Ovary (tissue), 9 donors: Measurements from ENCODE around the gene TMEM143. TPM values are rescaled to one million over a fixed set of nuclear protein-coding genes. Genes with fewer than 3 reads are reported as not detected.
A peak's percentile ranks its signal among the peaks of the same experiment; 100 is the strongest.

ENCODE experiments used
- DNase-seq, 5 donors: peaks; one replicate each; pipeline ENCODE4 v3.0.0-alpha.2; 2019 to 2020
- H3K27ac ChIP-seq, 2 donors: fragments of 200-600 bp; one replicate each; pipeline versions ENCODE4 v1.5.1 to v1.8.0; 2019 to 2022
- H3K27me3 ChIP-seq: fragments of 200-600 bp; one replicate; pipeline ENCODE4 v1.8.0; 2022
- H3K36me3 ChIP-seq: fragments of 200-600 bp; sonication (generic); one replicate; pipeline ENCODE4 v1.5.1; 2019
- H3K4me1 ChIP-seq: one replicate; pipeline ENCODE4 v1.8.1; 2013; ENCODE audit warnings: mild to moderate bottlenecking, moderate library complexity; ENCODE audit not compliant: insufficient read depth
- H3K4me3 ChIP-seq: fragments of 200-600 bp; sonication (generic); one replicate; pipeline ENCODE4 v1.5.1; 2017
- H3K9me3 ChIP-seq, 2 donors: fragments of 200-600 bp in 1 of 2; sonication (generic) in 1 of 2; one replicate each; pipeline versions ENCODE4 v1.5.1 to v1.8.1; 2013 to 2019; ENCODE audit warnings: mild to moderate bottlenecking in 1 of 2, moderate library complexity in 1 of 2
- CTCF ChIP-seq, 3 donors: fragments of 450-650 bp in 2 of 3; fragments of 200-600 bp in 1 of 3; IDR thresholded peaks; one replicate each; pipeline versions ENCODE4 v1.5.1 to v1.8.0; 2016 to 2022; ENCODE audit warnings: antibody characterized with exemption in 3 of 3, mild to moderate bottlenecking in 1 of 3
- EP300 ChIP-seq: sonication (generic); formaldehyde crosslinking; IDR thresholded peaks from one replicate; pipeline ENCODE4 v1.6.1; 2017; ENCODE audit warnings: antibody characterized with exemption
- POLR2A ChIP-seq: fragments of 450-650 bp; IDR thresholded peaks from one replicate; pipeline ENCODE4 v1.6.1; 2017; ENCODE audit warnings: antibody characterized with exemption, mild to moderate bottlenecking, moderate library complexity
- WGBS, 3 donors: extraction: QIAGEN DNeasy Blood & Tissue Kit in 1 of 3; methylation state at CpG; one replicate each; pipeline versions ENCODE4 v1.1.5 to v1.1.7; 2013 to 2017; 5-methylcytosine and 5-hydroxymethylcytosine counted together
- intact Hi-C, 4 donors: fragments of 100-400 bp; cut with DNase I; formaldehyde crosslinking; loops; one replicate each; pipeline versions ENCODE4 v1.11.0 to v1.15.1; 2022 to 2023
- polyA plus RNA-seq, 2 donors: library from polyadenylated mRNA; stranded (reverse); fragments of 200-250 nt in 1 of 2; fragments of 350-450 nt in 1 of 2; fragmentation: Illumina TruSeq in 1 of 2; extraction: RNeasy Lipid Tissue Mini Kit (QIAGEN cat#74804) in 1 of 2; gene quantifications; one replicate each; pipeline ENCODE4 v1.2.3, GENCODE V29; 2013 to 2014
- total RNA-seq, 7 donors: library from RNA; depleted of rRNA in 2 of 7; stranded (reverse); fragments of >200 nt in 2 of 7; fragmentation: NEBNext Ultra II Directional in 3 of 7; extraction: Animal tissue kit (Norgen Biotek cat#: 25700) in 3 of 7; gene quantifications; one replicate each; pipeline versions ENCODE4 v1.1.0 to v1.2.4, GENCODE V29; 2016 to 2023
- donor health status: DM: no; HTN: no; CAD: no; lungs with moderate emphysema.
- donor health status: DM: no; HTN: no; CAD: no.
- donor health status: Bipolar disorder and iron deficiency.
- donor health status: DM: yes; HTN: yes; CAD: no.
- donor health status: DM: no; HTN: no; CAD: no.
- donor health status: DM: yes; HTN: yes; CAD: no.

The TMEM143 gene
- total and polyA plus RNA-seq, 9 donors, result 3.3 to 9.7 (median 6.9) TPM

GRCh38 chr19:48325265-48325910 lies 38.4 kb downstream of the TMEM143 start, which contains the start of gene EMP3:
Gene EMP3 (plus strand): TSS chr19:48325552. CDS start chr19:48326845, 1,293 bp downstream.
- peak within 1 kb of the TSS; percentile 84 to 91 for H3K27ac ChIP-seq
- peak; percentile 73 for TF ChIP-seq POLR2A
- no peak for TF ChIP-seq CTCF (IDR thresholded peaks at IDR 0.05)
- no peaks in the 10 kb centered on the region for H3K9me3 ChIP-seq
- H3K4me1 ChIP-seq, result peaks cover 10% of the 10 kb centered on the region
- H3K27me3 ChIP-seq, result no peaks in the 10 kb centered on the region
- peak; percentile 87 to 91 (median 89) for DNase-seq
- intact Hi-C loops, result loop anchor here in 2 of 4 donors (10.0 kb wide), 2 partner anchors 139 to 289 kb away; partner anchors contain the start of genes CYTH2 (in 1 of the 2), FAM83E (in 1 of the 2), RPL18 (in 1 of the 2) and SPHK2 (in 1 of the 2)
- 0 to 1% (median 0%) methylated on average over 22 of the region's 22 CpGs for WGBS, 3 donors
- peak within 1 kb of the TSS; percentile 61 for H3K4me3 ChIP-seq
- no peaks in the 10 kb centered on the region for H3K36me3 ChIP-seq

GRCh38 chr19:48321622-48322591 lies 41.8 kb downstream of the TMEM143 start:
- intact Hi-C loops, result loop anchor here in 2 of 4 donors (10.0 kb wide), 2 partner anchors 143 to 293 kb away; partner anchors contain the start of genes CYTH2 (in 1 of the 2), FAM83E (in 1 of the 2), RPL18 (in 1 of the 2) and SPHK2 (in 1 of the 2)
- TF ChIP-seq EP300 (no peak), CTCF (IDR thresholded peaks at IDR 0.05) (peak in 1 of 3 donors; percentile 2), POLR2A (peak; percentile 80)
- H3K9me3 ChIP-seq, result no peaks in the 10 kb centered on the region
- DNase-seq, result peak; percentile 99 to 100 (median 100)
- 2 to 3% (median 2%) methylated on average over 63 of the region's 63 CpGs for whole genome bisulfite sequencing, 3 donors
- no peaks in the 10 kb centered on the region for H3K36me3 ChIP-seq
- peak overlapping the region; percentile 54 for H3K4me3 ChIP-seq
- peaks cover 11% of the 10 kb centered on the region for H3K4me1 ChIP-seq
- H3K27ac ChIP-seq, result peak overlapping the region; percentile 84 to 98
- no peaks in the 10 kb centered on the region for H3K27me3 ChIP-seq

GRCh38 chr19:48321372-48321621 lies 42.4 kb downstream of the TMEM143 start:
- H3K9me3 ChIP-seq, result no peaks in the 10 kb centered on the region
- H3K36me3 ChIP-seq, result no peaks in the 10 kb centered on the region
- no peaks in the 10 kb centered on the region for H3K27me3 ChIP-seq
- WGBS, 3 donors, result 1 to 2% (median 1%) methylated on average over 21 to 22 of the region's 22 CpGs
- peak; percentile 99 for DNase-seq
- no peak for TF ChIP-seq CTCF (IDR thresholded peaks at IDR 0.05)
- TF ChIP-seq EP300, result no peak
- TF ChIP-seq POLR2A, result peak; percentile 62
- H3K27ac ChIP-seq, result peak overlapping the region; percentile 84 to 98
- peaks cover 11% of the 10 kb centered on the region for H3K4me1 ChIP-seq
- peak overlapping the region; percentile 54 for H3K4me3 ChIP-seq
- intact Hi-C loops, result loop anchor here in 2 of 4 donors (10.0 kb wide), 2 partner anchors 144 to 294 kb away; partner anchors contain the start of genes CYTH2 (in 1 of the 2), FAM83E (in 1 of the 2), RPL18 (in 1 of the 2) and SPHK2 (in 1 of the 2)
